ENCODE data around the gene UBAP1L.
"Not testable (repeated sequence)": the region's sequence is repeated elsewhere in the genome, so short reads cannot be mapped to it uniquely, and the experiment has no call there.

UBAP1L gene

DNA sequence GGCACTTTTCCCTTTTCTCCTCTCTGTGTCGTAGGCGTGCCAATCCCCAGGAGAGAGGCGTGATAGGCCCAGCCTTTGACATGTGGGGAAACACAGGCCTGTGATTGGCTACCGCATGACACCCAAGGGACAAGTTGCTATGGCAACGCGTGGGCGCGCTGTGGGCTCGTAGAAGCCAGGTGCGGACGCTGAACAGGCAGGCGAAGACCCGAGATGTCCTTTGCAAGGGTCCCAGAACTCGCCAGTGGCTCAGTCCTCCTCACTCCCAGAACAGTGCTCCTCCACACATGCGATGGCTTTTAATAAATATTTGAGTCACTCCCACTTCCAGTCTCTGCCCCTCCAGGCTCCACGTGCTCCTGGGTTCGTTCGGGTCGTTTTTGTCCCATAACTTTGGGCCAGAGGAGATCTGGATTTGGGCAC, 65.6 kb downstream of the UBAP1L start:
- TF ChIP-seq, protein P1, sequence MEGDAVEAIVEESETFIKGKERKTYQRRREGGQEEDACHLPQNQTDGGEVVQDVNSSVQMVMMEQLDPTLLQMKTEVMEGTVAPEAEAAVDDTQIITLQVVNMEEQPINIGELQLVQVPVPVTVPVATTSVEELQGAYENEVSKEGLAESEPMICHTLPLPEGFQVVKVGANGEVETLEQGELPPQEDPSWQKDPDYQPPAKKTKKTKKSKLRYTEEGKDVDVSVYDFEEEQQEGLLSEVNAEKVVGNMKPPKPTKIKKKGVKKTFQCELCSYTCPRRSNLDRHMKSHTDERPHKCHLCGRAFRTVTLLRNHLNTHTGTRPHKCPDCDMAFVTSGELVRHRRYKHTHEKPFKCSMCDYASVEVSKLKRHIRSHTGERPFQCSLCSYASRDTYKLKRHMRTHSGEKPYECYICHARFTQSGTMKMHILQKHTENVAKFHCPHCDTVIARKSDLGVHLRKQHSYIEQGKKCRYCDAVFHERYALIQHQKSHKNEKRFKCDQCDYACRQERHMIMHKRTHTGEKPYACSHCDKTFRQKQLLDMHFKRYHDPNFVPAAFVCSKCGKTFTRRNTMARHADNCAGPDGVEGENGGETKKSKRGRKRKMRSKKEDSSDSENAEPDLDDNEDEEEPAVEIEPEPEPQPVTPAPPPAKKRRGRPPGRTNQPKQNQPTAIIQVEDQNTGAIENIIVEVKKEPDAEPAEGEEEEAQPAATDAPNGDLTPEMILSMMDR (conservative IDR thresholded peaks at IDR 0.05; ENCODE audit: low read depth, low read length), result no peak
- peak overlapping the region; percentile 47 for H3K4me3 ChIP-seq (ENCODE audit: low read length)
- DNase-seq (ENCODE audit: low read depth), result no peak

DNA sequence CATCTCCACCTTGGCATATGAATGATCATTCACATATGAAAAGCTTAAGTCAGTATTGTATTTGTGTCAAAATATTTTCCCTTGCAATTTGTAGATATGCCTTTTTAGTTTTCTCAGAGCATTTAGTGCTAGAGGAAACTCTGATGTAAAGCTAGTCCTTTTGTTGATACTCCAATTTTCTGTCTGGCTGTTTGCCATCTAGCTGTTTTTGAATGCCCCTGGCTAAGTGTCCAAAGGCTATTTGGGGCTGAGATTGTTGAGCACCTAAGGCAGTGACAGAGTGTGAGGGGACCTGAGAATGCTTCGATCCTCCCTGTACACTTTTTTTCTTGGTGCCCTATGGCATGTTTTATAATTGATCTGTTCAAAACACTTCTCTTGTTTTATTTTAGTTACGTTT, 66.8 kb downstream of the UBAP1L start:
- TF ChIP-seq, protein P1 (conservative IDR thresholded peaks at IDR 0.05; ENCODE audit: low read depth, low read length), result no peak
- no peak for DNase-seq (ENCODE audit: low read depth)
- no peak overlapping the region for H3K4me3 ChIP-seq (ENCODE audit: low read length)

DNA sequence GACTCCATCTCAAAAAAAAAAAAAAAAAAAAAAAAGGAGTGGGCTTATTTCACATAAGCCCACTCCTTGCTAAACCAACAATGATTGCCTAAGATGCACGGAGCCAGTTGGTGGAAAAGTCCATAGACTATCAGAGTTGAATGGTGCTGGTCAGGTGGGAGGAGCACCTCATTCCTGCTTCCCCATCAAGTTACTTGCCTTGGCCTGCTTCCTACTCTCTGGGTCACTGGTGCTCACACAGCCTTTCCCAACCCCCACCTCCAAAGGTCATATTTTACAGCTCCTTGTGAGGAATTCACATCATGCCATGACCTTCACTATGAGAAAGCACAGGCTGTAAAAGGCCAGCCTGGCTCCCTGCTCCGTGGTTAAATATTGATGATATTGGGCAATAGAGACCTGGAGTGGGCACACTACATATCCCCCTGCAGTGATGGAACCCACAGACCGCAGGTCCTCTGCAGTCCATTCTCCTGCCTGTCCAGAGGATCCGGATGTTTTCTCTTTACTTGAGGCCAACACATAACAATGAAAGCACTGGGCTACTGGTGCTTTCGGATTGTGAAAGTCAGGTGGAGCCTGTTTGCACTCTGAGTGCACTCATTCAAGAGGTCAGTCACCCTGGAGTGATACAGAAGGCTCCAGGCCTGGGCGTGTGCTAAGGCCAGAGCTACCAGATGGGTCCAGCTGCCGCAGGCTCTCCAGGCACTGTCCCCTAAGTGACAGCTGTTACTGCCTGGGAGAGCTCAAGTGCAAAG, 70.1 kb downstream of the UBAP1L start, which contains the start of gene SLC51B:
Gene SLC51B, plus strand, starts transcription at position 664 of the 758 bp plus-strand sequence. CDS start 4,618 bp downstream, outside the sequence.
- TF ChIP-seq, protein P1 (conservative IDR thresholded peaks at IDR 0.05; ENCODE audit: low read depth, low read length), result no peak
- H3K4me3 ChIP-seq (ENCODE audit: low read length), result no peak within 1 kb of the TSS
- DNase-seq (ENCODE audit: low read depth), result no peak

DNA sequence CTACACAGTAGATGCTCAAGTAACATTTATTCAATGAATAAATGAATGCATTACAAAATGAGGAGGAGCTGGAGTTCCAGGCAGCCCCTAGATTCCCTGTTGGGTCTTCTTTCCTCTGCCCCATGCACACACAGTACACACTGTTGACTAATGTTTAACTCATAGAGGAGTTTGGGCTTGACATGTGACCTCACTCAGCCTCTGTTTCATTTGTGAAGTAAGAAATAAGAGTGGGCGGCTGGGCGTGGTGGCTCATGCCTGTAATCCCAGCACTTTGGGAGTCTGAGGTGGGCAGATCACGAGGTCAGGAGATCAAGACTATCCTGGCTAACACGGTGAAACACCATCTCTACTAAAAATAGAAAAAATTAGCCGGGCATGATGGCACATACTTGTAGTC, 70.8 kb downstream of the UBAP1L start:
- DNase-seq (ENCODE audit: low read depth); H3K4me3 ChIP-seq (ENCODE audit: low read length): not testable (repeated sequence)

DNA sequence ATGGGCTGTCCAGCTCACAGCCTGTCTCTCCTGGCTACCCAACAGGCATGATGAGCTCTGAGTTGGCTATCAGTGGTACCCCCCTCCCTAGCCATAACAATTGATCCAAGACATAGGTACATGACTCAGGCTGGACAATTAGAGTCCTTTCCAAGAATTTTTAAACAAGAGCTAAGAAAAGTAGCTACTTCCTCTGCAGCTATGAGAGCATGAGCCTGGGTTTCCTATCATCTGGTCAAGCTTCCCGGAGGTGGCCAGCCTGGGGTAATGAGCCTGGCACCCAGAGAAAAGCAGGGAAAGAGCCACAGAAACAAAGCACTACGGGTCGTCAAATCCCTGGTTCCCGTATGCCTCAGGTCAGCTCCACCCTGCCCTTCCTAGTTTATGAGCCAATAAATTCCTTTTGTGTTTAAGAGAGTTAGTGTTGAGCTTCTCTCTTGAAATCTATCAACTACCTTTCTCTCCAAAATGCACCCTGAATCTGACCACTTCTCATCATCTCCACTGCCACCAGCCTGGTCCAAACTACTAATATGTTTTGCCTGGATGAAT, 72.1 kb downstream of the UBAP1L start:
- TF ChIP-seq, protein P1 (conservative IDR thresholded peaks at IDR 0.05; ENCODE audit: low read depth, low read length), result no peak
- H3K4me3 ChIP-seq (ENCODE audit: low read length), result no peak overlapping the region
- no peak for DNase-seq (ENCODE audit: low read depth)

All from retinal pigment epithelial cell (primary cell).